GM19324 (cell line): ENCODE data around the gene COL25A1.

Source experiments
- ATAC-seq: cut with Tn5 transposase; IDR thresholded peaks from one replicate; pipeline ENCODE4 v1.9.1; 2021; ENCODE audit warnings: mild to moderate bottlenecking, moderate library complexity; ENCODE audit not compliant: unreplicated experiment, low FRiP score

The COL25A1 gene

DNA sequence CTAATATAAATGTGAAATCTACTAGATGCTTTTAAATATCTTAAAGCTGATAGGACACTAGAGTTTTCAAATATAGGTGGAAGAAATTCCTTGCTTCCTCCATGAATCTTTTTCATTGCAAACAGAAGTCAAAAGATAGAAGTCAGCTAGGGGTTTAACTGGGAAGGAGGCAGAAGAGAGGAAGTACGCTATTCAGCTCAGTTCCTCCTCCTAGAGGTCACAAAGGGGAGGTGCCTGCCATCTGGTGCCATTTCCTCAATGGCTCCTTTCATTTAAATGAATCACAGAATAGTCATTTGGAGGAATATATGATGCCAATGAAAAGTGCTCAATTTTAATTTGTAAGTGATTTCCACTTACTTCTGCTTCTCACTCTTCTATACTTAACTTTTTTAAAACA, 8.5 kb downstream of the COL25A1 start:
- peak; percentile 89 for ATAC-seq

DNA sequence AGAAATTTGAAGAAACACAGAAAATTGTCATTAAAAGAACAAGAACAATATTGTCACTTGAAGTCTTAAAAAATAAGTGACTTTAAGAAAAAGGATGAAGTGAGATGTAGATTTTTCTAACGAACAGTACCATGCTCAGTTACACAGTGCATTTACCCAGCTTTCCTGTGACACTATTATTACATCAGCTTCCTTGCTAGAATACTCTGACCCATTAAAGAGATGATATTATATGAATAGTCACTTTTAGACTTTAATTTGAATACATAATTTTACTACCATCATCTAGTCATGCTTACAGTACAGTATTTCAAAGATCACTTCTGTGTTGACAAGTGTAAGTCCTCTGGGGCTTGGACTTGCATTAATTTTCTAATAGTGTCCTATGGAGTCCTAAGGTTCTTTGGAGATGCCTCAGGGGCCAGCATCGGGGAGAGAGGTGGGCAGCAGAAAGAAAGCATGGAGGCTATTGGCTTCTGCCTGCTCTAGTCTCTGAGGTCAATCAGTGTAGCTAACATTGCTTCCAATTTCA, 10.7 kb downstream of the COL25A1 start:
- ATAC-seq: no peak

DNA sequence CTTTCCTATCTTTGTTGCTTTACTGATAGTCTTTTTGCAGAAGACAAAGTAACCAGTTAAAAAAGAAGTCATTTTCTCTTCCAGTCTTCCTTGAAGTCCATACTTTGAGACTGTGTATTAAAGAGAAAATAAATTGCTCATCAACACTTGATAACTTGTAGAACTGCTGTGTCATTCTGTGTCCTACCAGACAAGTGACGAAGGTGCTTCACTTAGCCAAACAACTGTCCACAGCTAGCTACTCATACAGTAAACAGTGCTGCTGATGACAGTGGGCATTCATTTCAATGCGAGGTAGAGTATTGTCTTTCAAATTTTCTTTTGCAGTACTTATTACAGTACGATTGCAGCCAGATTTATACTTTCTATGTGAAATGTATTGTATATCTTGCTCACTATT, 11.5 kb downstream of the COL25A1 start:
- ATAC-seq: no peak

DNA sequence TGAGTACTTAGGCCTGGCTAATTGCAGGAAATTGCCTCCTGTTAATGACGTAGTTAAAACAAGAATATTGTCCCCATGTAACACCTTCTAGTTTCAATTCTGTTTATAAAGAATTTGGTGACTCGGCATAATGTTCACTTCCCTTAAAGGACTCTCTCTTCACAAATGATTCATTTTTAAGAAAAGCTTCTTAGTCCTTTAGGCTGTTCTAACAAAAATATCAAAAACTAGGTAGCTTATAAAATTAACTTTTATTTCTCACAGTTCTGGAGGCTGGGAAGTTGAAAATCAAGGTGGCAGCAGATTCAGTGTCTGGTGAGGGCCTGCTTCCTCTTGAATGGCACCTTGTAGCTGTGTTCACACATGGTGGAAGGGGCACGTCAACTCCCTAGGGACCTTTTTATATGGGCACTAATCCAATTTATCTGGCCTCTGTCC, 23.8 kb downstream of the COL25A1 start:
- ATAC-seq: peak; percentile 83

DNA sequence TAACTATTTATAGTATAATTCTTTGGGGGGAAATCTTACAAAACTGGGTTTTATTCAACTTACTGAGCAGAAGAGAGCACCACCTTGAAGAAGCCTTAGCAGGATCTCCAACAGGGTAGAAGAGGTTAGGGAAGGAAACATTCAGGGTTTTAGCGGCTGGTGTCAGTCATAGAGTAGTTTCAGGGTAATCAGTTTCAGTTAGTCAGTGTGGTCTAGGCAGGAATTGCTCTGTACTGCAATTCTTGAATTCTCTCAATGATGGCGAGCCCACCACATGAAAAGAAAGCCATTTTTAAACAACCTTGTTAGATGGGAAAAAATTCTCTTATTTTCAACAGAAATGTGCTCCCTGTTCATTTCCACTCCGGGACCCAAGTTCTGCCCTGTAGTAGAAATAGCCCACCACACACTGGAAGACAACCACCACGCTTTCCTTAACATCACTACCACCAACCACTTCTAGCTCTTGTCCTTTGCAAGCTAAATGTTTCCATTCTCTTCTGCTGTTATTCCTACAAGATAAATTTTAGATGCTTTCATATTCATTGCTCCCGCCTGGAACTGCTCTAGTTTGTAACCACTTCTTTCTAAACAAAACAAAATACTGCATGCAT, 25.9 kb downstream of the COL25A1 start:
- peak; percentile 53 for ATAC-seq

DNA sequence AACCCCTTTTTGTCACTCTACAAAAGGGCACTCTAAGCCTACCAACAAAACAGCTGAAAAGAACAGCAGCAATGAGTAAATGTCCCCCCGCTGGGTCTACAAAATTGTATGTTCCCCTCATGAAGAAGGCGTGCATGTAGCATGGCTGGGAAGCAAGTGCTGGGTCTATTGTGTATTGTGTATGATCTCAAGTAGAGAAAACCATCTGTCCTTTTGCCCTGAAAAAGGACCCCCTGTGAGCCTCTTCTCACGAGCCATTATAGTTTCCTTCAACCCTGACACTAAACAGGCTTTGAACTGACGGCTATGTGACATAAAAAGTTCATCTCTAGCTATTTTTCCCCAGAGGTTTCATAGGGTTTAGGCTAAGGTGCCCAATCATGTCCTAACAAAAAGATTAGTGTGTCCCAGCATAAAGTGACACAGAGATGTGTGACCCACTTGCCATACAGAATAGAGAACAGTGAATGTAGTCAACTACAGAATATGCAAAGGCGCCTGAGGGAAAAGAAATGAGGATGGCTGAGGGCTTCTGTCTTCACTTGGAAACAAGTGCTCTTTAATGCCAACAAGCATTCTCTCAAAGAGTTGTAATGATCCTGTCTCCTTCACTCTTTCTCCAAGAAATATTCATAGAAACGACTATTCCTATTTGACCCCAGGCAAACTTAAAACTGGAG, 27.3 kb downstream of the COL25A1 start:
- ATAC-seq: no peak

DNA sequence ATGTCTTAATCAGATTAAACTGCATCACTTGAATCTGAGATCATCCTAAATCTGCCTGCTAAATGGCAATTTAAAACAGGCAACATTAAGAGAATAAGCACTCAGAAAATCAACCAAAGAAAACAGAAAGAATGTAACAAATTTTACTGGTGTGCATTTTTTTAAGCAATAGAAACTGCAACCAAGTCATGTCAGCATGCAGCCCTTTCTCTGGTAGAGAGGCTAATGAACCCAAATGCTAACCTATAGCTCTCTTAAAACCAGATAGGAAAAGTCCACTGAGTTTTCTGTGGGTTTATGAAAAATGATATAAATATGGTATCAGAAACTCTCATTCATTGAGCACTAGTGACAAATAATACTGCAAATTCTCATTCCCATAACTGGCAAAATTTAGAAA, 35.6 kb downstream of the COL25A1 start:
- no peak for ATAC-seq

DNA sequence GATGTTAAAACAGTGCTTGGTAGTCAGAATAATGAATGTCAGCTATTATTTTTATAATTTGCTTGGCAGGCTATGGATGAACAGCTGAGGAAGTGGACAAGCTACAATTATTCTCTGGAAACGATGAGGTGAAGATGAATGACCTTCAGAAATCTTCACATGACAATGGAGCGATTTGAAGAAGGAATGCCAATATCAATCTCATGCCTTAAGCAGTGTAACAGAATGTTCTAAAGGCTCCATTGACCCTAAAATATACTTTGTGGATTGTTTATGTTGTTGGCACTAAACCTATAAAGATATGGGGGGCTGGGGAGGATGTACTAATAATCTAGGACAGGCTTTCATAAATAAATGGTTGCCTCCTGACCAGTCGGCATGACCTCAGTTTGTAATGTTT, 36.2 kb downstream of the COL25A1 start:
- ATAC-seq: no peak

DNA sequence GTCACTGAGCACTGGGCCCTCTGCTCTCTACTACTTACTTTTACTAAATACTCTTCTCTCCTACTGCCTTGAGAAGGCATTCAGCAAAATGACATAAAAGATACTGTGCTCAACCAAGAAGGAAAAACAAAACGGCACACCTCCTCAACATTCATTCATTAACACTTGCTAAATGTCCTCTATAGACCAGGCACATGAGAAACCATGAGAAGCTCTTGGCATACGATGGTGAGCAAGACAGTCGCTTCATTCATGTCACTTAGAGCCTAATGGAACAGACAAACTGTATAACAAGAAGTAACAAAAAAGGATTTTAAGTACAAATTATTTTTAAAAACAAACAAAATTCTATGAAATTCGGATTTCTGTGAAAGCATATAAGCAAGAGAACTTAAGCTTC, 38.7 kb downstream of the COL25A1 start:
- ATAC-seq: no peak

DNA sequence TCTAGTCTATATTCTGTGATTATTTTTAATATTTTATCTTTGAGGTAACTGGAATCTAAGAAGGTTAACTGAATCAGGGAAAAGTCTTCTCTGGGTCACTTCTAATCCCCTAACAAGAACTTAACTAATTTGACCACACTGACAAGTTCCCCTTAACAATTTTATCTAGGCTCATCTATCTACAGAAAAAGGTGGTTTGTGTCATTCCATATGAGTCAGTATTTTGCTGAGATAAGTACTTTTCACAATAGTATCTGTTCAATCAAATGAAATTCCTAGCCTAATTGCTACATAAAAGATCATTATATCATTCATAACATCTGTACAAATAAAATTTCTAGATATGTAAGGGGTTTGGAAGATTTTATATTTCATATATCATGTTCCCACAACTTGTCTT, 45.6 kb downstream of the COL25A1 start:
- ATAC-seq: no peak

DNA sequence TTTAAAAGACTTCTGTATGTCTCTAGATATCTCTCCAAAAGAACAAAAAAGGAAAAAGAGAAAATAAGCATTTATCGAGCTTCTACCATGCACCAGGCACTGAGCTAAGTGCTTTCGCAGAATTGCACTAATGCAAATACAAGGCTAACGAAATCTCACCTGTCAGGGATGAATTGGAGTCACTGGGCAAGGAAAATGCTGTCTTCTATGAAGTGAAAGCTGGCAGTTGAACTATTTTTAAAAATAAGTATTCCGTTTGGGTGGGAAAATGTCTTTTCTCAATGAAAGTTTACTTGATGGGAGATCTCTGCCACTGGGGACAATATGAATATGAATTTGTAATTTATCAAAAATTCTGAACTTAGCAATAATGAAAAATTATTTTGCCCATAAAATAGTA, 47.6 kb downstream of the COL25A1 start:
- no peak for ATAC-seq

DNA sequence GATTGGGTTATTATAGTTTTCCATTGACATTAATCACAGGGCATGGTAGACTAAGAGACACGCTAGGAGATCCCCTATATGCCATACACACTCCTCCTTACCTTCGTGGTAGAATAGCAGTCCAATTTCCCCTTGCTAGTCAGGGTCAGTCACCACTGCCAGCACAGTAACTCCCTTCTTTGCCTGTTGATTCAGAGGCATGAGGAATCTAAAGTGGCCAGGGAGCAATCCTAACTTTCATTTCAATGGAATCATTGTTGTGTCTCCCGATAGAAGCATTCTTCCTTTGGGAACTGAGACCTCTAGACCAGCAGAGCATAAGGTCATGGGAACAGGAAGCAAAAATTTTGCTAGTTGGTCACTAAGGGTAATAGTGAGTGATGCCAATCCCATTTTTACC, 51.1 kb downstream of the COL25A1 start:
- ATAC-seq: no peak

DNA sequence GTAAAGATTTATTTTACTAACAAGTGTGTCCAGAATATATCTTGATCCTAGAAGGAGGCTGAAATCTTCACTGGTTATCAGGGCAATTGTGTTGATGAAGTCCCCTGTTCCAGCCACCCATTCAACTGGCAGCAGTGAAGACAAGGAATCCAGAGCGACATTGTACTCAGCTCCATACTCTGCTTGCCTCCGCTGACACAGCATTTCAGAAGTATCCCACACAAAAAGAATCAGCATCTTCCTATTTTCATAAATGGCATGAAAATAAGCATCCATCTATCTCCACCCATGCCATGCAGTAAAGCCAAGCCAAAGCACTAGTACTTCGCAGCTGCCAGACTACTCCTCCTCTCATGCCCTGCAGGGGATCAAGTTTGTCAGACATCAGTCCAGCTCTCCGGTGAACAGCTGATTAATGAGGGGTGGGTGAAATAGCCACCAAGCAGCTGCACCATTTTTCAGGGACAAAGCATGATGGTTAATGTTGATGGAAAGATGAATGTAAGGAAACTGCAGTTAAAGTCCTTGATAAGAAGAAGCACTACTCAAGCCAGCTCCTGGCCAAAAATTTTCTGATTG, 54.0 kb downstream of the COL25A1 start:
- no peak for ATAC-seq

DNA sequence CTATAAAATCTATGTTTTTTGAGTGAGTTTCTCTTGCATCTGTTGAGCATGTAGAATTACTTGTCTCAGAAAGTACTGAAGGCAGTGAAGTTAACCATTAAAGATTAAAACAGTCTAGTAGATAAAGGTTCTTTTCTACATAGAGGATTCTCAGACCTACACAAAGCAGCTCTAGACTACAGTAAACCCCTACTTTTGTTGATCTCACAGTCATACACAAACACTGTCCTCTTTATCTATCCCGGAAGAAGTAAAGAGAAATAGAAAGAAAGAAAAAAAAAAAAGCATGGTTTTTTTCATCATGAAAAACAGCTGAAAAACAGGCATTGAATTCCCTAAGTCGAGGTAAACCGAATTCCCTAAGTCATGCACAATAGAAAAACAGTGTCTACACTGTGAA, 58.6 kb downstream of the COL25A1 start:
- ATAC-seq: no peak

DNA sequence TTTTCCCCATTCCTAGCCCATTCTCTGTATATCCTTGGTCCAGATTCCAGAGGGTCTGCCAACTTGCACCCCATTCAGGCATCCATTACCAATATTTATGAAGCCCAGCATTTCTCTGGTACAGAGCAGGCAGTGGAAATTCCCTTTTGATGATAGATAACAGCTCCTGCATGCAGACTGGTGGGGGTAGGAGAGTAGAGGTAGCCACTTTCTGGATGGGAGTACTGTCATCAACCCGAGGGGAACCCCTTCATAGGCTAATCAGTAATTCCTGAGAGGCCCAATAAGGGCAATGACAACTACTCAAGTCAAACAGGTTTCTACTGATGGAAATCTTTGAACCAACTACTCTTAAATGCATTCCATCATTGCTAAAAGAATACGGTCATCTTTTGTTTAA, 63.7 kb downstream of the COL25A1 start:
- ATAC-seq: no peak

DNA sequence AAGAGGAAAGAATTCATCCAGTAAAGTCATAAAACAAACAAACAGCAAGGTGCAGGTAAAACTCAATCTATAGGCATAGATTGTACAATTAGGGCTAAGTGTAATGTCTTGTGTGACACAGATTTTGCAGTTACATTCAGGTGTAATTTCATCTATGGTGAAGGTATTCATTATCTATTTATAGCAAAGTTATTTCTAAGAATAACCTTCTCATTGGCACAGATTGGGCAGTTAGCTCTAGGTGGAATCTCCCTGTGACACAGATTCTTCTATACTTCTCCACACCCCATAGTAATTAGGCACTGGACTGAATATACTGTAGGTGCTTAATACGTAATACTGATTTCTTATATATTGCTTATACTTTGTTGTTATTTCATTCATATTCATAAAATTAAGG, 66.8 kb downstream of the COL25A1 start:
- ATAC-seq: no peak

DNA sequence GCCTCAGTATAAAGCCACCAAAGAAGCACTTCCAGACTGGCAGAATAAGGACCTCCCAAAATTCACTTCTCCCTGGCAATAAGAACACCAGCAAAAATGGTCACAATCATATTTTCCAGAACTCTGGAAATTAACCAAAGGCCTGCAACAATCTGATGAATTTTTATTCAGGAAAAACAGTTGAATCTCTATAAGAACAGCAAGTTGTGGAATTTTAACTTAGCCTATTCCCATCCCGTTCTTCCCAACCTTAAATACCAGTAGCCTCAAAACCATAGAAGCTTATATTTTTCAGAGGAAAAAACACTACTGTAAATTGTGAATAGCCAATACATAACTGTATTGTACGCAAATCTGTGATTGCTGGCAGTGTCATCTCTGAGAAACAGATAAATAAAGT, 67.9 kb downstream of the COL25A1 start:
- no peak for ATAC-seq

DNA sequence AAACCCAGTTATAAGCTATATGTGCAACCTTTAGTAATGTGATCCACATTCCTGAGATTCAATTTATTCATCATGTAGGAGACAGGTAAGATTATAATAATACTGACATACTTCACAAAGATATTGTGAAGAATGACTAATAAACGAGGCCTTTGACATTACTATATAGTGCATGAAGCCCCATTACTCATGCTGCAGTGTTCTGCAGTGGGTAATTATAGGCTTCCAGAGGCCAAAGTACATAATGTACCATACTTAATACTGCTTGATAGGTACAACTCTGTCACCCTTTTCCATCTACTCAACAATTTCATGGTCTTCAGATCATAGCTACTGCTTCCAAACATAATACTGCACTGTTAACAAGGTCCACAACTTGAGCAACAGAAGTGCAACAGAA, 68.9 kb downstream of the COL25A1 start:
- ATAC-seq: no peak

DNA sequence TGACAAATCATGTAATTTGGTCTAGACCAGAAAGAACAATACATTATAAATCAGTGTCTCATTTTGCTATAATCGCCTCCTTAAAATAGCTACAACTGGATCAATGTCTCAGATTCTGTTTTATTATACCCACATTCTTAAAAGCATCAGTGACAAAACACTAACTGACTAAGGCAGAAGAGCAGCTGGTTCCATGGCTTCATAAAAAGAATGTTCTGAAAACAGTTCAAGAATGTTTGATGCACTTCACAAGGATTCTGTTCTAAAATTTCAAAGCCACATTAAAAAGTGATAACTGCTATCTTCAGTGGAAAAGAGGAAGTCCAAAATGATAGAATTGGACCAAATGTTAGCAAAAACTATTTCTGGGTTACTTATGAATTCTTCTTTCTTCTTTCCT, 69.8 kb downstream of the COL25A1 start:
- ATAC-seq: no peak

DNA sequence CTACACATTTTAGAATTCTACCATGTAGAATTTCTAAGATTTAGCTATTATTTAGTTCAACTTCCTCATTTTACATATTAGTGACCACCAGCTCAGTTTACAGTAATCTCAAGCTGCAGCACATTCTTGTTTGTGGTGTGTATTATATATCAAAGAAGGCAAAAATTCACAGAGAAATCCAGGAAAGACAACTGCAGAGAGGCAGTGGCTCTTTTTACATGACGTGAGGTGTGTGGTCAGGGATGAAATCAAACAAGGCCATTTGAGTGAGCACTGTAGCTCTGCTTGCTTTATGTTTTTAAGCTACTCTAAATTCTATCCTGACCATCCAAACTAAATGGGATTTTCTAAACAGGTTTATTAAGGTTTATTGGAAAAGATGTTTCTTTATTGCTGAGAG, 71.1 kb downstream of the COL25A1 start:
- no peak for ATAC-seq

DNA sequence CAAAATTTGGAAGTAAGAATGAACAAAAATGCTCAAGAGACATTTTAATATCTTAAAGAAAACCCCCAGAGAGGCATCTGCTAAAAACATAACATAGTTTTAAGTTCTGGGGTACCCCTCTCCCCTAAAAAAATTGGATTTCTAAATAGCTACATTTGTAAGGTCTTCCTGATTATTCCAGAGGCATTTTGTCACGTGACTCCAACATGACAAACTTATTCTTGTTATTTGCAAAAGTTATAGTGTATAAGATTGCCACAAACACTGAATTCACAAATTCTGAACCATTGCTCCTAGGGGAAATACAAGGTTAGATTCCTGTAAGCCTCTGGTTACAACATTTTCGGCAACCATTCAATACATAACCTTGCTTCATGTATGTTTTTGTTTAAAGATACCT, 73.4 kb downstream of the COL25A1 start:
- ATAC-seq: no peak

DNA sequence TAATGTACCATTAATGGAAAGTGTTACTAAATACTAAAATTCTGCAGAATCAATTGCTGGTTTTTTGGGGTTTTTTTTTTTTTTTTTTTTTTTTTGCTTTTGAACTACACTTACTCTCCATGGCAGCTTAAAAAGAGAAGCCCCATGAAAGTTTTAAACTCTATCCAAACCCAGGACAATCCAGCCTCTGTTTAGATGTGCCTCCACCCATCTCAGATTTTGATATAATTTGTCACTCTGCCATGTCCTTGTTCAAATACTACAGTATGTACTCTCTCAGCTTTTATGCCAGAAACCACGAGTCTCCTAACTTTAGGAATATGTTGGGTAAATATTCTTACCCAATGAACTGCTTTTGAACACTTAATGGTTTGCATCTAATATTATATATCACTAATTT, 84.2 kb downstream of the COL25A1 start:
- ATAC-seq: no peak
